ENCODE results near the gene PITPNB.

The PITPNB gene

GRCh38 chr22:27919222-27919941 is at the start of gene PITPNB:
PITPNB (minus strand) TSS chr22:27919256; CDS start chr22:27919191, 65 bp downstream.
- peak; percentile 98 for DNase-seq
- Histone ChIP-seq H3K4me3 (ENCODE audit: low read length) (peak within 1 kb of the TSS; percentile 93), H3K79me2 (ENCODE audit: low read length) (peaks cover 94% of the 10 kb centered on the region), H3K36me3 (replicated peaks; ENCODE audit: insufficient read depth, low read length) (0 out of 2 replicates have a peak, but pooled peaks cover 8% of the 10 kb centered on the region), H3K4me2 (ENCODE audit: low read depth, low read length) (peak within 1 kb of the TSS; percentile 91), H4K20me1 (ENCODE audit: insufficient read depth, low read length) (peaks cover 25% of the 10 kb centered on the region), H3K9ac (ENCODE audit: low read length) (peak within 1 kb of the TSS; percentile 88), H3K27ac (ENCODE audit: low read length) (peak within 1 kb of the TSS; percentile 70), H3K9me2 (replicated peaks; ENCODE audit: insufficient read depth, low read length) (no peaks in the 10 kb centered on the region), H2AFZ (ENCODE audit: low read length) (peak within 1 kb of the TSS; percentile 98), H3K4me1 (ENCODE audit: low read length) (peaks cover 17% of the 10 kb centered on the region), H3F3A (ENCODE audit: insufficient read depth, low read length) (peaks cover 6% of the 10 kb centered on the region; the same call in 1 of the 2 replicates), H3K9me3 (replicated peaks; ENCODE audit: insufficient read depth, low read length) (no peaks in the 10 kb centered on the region), H3K27me3 (replicated peaks; ENCODE audit: insufficient read depth, low read length) (no peaks in the 10 kb centered on the region)
- no peak for TF ChIP-seq CTCF (IDR thresholded peaks at IDR 0.05; ENCODE audit: low read length)
- TF ChIP-seq EZH2phosphoT487 (IDR thresholded peaks at IDR 0.05; ENCODE audit: low read length) = no peak
- TF ChIP-seq EZH2 (optimal IDR thresholded peaks at IDR 0.05; ENCODE audit: low read depth, low read length) = no peak

DNA sequence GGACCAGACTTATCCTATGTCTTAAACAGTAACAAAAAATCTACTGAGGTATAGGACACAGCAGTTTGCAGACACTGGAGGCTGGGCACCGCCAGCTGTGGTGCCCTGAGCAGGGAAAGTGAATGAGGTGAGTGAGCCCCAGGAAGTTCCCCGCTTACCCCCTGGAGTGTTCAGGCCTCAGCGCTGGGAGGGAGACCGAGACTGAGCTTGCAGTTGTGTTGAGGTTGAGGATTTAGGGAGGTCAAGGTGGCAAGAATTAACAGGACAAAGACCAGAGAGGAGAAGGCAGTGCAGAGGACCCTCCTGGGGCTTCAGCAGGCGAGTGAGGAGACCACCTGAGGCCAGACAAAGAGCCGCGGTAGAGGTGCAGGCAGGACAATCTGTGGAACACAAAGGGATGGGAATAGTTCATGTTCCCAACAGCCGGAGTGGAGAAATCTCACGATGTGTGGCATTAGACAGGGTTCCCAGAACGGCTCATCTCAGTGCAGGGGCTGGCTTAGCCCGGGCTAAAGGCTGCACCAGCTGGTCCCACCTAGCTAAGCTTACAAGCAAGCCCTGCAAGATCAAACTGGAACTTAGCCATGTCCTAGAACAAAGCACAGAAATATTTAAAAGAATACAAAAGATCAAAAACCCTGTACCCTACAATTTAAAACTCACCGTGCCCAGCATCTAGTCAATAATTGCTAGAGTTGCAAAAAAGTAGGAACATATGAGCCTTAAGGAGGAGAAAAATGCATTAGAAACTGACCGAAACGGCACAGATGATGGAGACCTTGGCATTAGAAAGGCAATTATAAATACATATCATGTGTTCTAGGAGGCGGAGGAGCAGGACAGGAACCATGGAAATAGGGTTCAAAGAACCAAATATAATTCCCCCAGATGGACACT is 47.4 kb upstream of the PITPNB start:
- H3K79me2 ChIP-seq (ENCODE audit: low read length) = no peaks in the 10 kb centered on the region
- TF ChIP-seq EZH2phosphoT487 (IDR thresholded peaks at IDR 0.05; ENCODE audit: low read length) = no peak
- no peak for TF ChIP-seq CTCF (IDR thresholded peaks at IDR 0.05; ENCODE audit: low read length)
- TF ChIP-seq EZH2 (optimal IDR thresholded peaks at IDR 0.05; ENCODE audit: low read depth, low read length) = no peak
- no peak overlapping the region for H3K9ac ChIP-seq (ENCODE audit: low read length)
- no peaks in the 10 kb centered on the region for H3K27me3 ChIP-seq (replicated peaks; ENCODE audit: insufficient read depth, low read length)
- no peaks in the 10 kb centered on the region for H3K9me2 ChIP-seq (replicated peaks; ENCODE audit: insufficient read depth, low read length)
- no peaks in the 10 kb centered on the region for H3F3A ChIP-seq (ENCODE audit: insufficient read depth, low read length)
- H3K4me2 ChIP-seq (ENCODE audit: low read depth, low read length) = no peak overlapping the region
- no peak overlapping the region for H2AFZ ChIP-seq (ENCODE audit: low read length)
- H3K4me3 ChIP-seq (ENCODE audit: low read length) = no peak overlapping the region
- H3K9me3 ChIP-seq (replicated peaks; ENCODE audit: insufficient read depth, low read length) = no peaks in the 10 kb centered on the region
- no peaks in the 10 kb centered on the region for H4K20me1 ChIP-seq (ENCODE audit: insufficient read depth, low read length)
- no peaks in the 10 kb centered on the region for H3K4me1 ChIP-seq (ENCODE audit: low read length)
- no peaks in the 10 kb centered on the region for H3K36me3 ChIP-seq (replicated peaks; ENCODE audit: insufficient read depth, low read length)
- no peak for DNase-seq
- no peak overlapping the region for H3K27ac ChIP-seq (ENCODE audit: low read length)

- no peaks in the 10 kb centered on the region for H3K4me1 ChIP-seq (ENCODE audit: low read length)
- H3K9ac ChIP-seq (ENCODE audit: low read length) = no peak overlapping the region
- H3K4me2 ChIP-seq (ENCODE audit: low read depth, low read length) = no peak overlapping the region
- no peak overlapping the region for H3K4me3 ChIP-seq (ENCODE audit: low read length)
- H3K27me3 ChIP-seq (replicated peaks; ENCODE audit: insufficient read depth, low read length) = no peaks in the 10 kb centered on the region
- H4K20me1 ChIP-seq (ENCODE audit: insufficient read depth, low read length) = no peaks in the 10 kb centered on the region
- TF ChIP-seq EZH2phosphoT487 (IDR thresholded peaks at IDR 0.05; ENCODE audit: low read length) (no peak), EZH2 (optimal IDR thresholded peaks at IDR 0.05; ENCODE audit: low read depth, low read length) (no peak), CTCF (IDR thresholded peaks at IDR 0.05; ENCODE audit: low read length) (no peak)
- no peak overlapping the region for H3K27ac ChIP-seq (ENCODE audit: low read length)
- H3K9me3 ChIP-seq (replicated peaks; ENCODE audit: insufficient read depth, low read length) = no peaks in the 10 kb centered on the region
- no peaks in the 10 kb centered on the region for H3F3A ChIP-seq (ENCODE audit: insufficient read depth, low read length)
- no peaks in the 10 kb centered on the region for H3K36me3 ChIP-seq (replicated peaks; ENCODE audit: insufficient read depth, low read length)
- no peak overlapping the region for H2AFZ ChIP-seq (ENCODE audit: low read length)
- no peaks in the 10 kb centered on the region for H3K9me2 ChIP-seq (replicated peaks; ENCODE audit: insufficient read depth, low read length)
- no peak for DNase-seq
- no peaks in the 10 kb centered on the region for H3K79me2 ChIP-seq (ENCODE audit: low read length)
Measured at GRCh38 chr22:27962268-27963044, 43.4 kb upstream of the PITPNB start.

Measured in MM.1S (cell line).